Activated naive CD4-positive, alpha-beta T cell treated with Interleukin-2 at 50 U/mL for 16 hours (primary cell): Measurements from ENCODE around the gene ZNF112.

ENCODE experiments used
- DNase-seq: peaks from one replicate; pipeline ENCODE4 v3.0.0-alpha.2; 2020

ZNF112 gene

DNA sequence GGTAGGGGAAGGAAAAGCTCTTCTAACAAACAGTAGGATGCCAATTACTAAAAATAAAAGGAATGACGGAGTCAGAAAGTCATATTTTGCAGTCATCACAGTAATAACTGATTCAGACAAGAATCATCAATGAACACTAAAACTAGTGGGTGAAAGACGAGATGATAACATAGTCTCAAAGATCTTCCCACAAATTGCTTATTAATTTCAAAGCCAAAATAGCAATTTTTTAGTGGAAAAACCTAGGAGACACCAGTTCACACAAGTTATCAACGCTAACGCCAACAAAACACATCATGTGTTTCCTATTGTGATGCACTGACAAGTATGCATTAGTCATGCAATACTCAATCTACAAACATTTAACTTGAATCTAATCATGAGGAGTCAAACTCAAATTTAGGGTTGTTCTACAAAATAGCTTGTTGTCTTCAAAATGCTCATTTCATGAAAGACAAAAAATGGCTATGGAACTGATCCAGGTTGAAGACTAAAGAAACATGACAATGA, 78.2 kb downstream of the ZNF112 start:
- DNase-seq, result no peak

DNA sequence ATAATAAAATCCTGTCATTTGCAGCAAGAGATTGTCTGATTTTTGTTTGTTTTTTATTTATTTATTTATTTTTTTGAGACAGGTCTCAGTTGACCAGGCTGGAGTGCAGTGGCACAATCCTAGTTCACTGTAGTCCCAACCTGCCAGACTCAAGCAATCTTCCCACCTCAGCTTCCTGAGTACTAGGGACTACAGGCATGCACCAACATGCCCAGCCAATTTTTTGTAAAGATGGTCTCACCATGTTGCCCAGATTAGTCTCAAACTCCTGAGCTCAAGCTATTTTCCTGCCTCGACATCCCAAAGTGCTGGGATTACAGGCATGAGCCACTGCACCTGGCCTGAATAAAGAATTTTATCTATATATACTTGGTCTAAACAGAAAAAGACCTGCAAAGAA, 79.1 kb downstream of the ZNF112 start:
- no peak for DNase-seq
